ENCODE results near the gene CLDN4.

- TF ChIP-seq POLR2A (IDR thresholded peaks at IDR 0.05; ENCODE audit: low read depth, low read length) = no peak
- no peak for TF ChIP-seq SPI1 (IDR thresholded peaks at IDR 0.05; ENCODE audit: low read depth, low read length)
Measured at GRCh38 chr7:73811760-73812168, 19.0 kb upstream of the CLDN4 start.
